SK-N-SH (cell line): Measurements from ENCODE around the gene ITIH6. TPM values are rescaled to one million over a fixed set of nuclear protein-coding genes. Genes with fewer than 3 reads are reported as not detected.

Source experiments
- CTCF ChIA-PET: fragments of 300-600, 350-600 bp; formaldehyde crosslinking; extraction: SDS; loops from one replicate; lab custom pipeline; 2021; lab: Yijun Ruan, JAX
- POLR2A ChIA-PET: fragments of 350-600 bp; sonication (Branson Sonifier 250); formaldehyde crosslinking; extraction: SDS; loops from one replicate; lab custom pipeline; 2020; ENCODE audit warnings: antibody characterized with exemption, inconsistent platforms; lab: Yijun Ruan, JAX
- DNase-seq: peaks from one replicate; pipeline ENCODE4 v3.0.0; 2012
- H2AFZ ChIP-seq: fragments of 200-600 bp; sonication (generic); 2 replicates; pipeline ENCODE4 v1.8.1; 2016; ENCODE audit warnings: antibody characterized with exemption, mild to moderate bottlenecking, low read depth
- H3F3A ChIP-seq: fragments of 200-600 bp; sonication (generic); replicated peaks from 2 replicates; pipeline ENCODE3; 2016; ENCODE audit warnings: antibody characterized with exemption, mild to moderate bottlenecking; ENCODE audit not compliant: insufficient read depth
- H3K27ac ChIP-seq, 2 experiments: fragments of 200-500 bp in 1 of 2; fragments of 200-600 bp in 1 of 2; sonication (Bioruptor generic) in 1 of 2; sonication (generic), shearing (Covaris generic) in 1 of 2; 2 replicates each; pipeline versions ENCODE4 v1.5.1 to v1.6.1; 2014 to 2016; ENCODE audit warnings: low read depth in 2 of 2, inconsistent platforms in 1 of 2, low read length in 1 of 2, mild to moderate bottlenecking in 1 of 2, mixed read lengths in 1 of 2
- H3K27me3 ChIP-seq: fragments of 200-600 bp; sonication (generic), shearing (Covaris generic); 2 replicates; pipeline ENCODE4 v1.6.1; 2016; ENCODE audit warnings: mixed run types; ENCODE audit not compliant: insufficient read depth
- H3K36me3 ChIP-seq, 2 experiments: fragments of 200-500 bp in 1 of 2; fragments of 200-600 bp in 1 of 2; sonication (Bioruptor generic) in 1 of 2; sonication (generic) in 1 of 2; replicated peaks in 1 of 2; 2 replicates each; pipeline versions ENCODE3 to v1.5.1; 2014 to 2016; ENCODE audit warnings: low read length in 1 of 2, mild to moderate bottlenecking in 1 of 2; ENCODE audit not compliant: insufficient read depth in 2 of 2, control insufficient read depth in 1 of 2
- H3K4me1 ChIP-seq, 2 experiments: fragments of 200-500 bp in 1 of 2; fragments of 200-600 bp in 1 of 2; sonication (Bioruptor generic) in 1 of 2; sonication (generic), shearing (Covaris generic) in 1 of 2; 2 replicates each; pipeline versions ENCODE4 v1.5.1 to v1.6.1; 2014 to 2016; ENCODE audit warnings: low read depth in 1 of 2, low read length in 1 of 2, mixed run types in 1 of 2; ENCODE audit not compliant: insufficient read depth in 2 of 2, control insufficient read depth in 1 of 2
- H3K4me2 ChIP-seq: fragments of 200-600 bp; sonication (generic), shearing (Covaris generic); 2 replicates; pipeline ENCODE4 v1.6.1; 2017; ENCODE audit warnings: mixed run types
- H3K4me3 ChIP-seq, 2 experiments: fragments of 200-500 bp in 1 of 2; fragments of 200-600 bp in 1 of 2; sonication (Bioruptor generic) in 1 of 2; sonication (generic), shearing (Covaris generic) in 1 of 2; 2 replicates each; pipeline versions ENCODE4 v1.5.1 to v1.8.1; 2014 to 2016; ENCODE audit warnings: low read depth in 2 of 2, inconsistent platforms in 1 of 2, low read length in 1 of 2, mild to moderate bottlenecking in 1 of 2, mixed read lengths in 1 of 2, moderate library complexity in 1 of 2
- H3K79me2 ChIP-seq: fragments of 200-600 bp; sonication (generic); 2 replicates; pipeline ENCODE4 v1.8.1; 2017; ENCODE audit warnings: mild to moderate bottlenecking; ENCODE audit not compliant: insufficient read depth
- H3K9ac ChIP-seq: fragments of 200-600 bp; sonication (generic); 2 replicates; pipeline ENCODE4 v1.6.1; 2017; ENCODE audit warnings: mixed run types
- H3K9me2 ChIP-seq: fragments of 200-600 bp; sonication (generic); 2 replicates; pipeline ENCODE4 v1.6.1; 2017; ENCODE audit warnings: mixed run types
- H3K9me3 ChIP-seq: fragments of 200-600 bp; sonication (generic); 2 replicates; pipeline ENCODE4 v1.6.1; 2017; ENCODE audit warnings: mixed run types, mild to moderate bottlenecking, moderate library complexity
- H4K20me1 ChIP-seq: fragments of 200-600 bp; sonication (generic); 2 replicates; pipeline ENCODE4 v1.6.1; 2017; ENCODE audit warnings: mild to moderate bottlenecking, mixed run types; ENCODE audit not compliant: insufficient read depth
- CTCF ChIP-seq: fragments of 200-600 bp; sonication (generic); IDR thresholded peaks from 2 replicates; pipeline ENCODE4 v1.6.1; 2017; ENCODE audit warnings: antibody characterized with exemption, mild to moderate bottlenecking, moderate library complexity
- FOSL2 ChIP-seq: IDR thresholded peaks from 2 replicates; pipeline ENCODE4 v1.4.0; 2012; ENCODE audit warnings: low read depth, mild to moderate bottlenecking, moderate library complexity, borderline replicate concordance
- FOXJ3 ChIP-seq: sonication (generic); formaldehyde crosslinking; IDR thresholded peaks from 2 replicates; pipeline ENCODE4 v1.5.1; 2020; ENCODE audit warnings: mild to moderate bottlenecking, missing genetic modification reagents
- JUND ChIP-seq: IDR thresholded peaks from 2 replicates; pipeline ENCODE4 v1.4.0; 2012
- MEF2A ChIP-seq: IDR thresholded peaks from 2 replicates; pipeline ENCODE4 v1.4.0; 2012; ENCODE audit warnings: low read depth, borderline replicate concordance
- NRF1 ChIP-seq: IDR thresholded peaks from 2 replicates; pipeline ENCODE4 v1.6.1; 2012; ENCODE audit warnings: low read depth, mild to moderate bottlenecking, low read length
- POLR2AphosphoS5 ChIP-seq: IDR thresholded peaks from 2 replicates; pipeline ENCODE4 v1.6.1; 2012; ENCODE audit warnings: low read depth, low read length
- YY1 ChIP-seq: IDR thresholded peaks from 2 replicates; pipeline ENCODE4 v1.4.0; 2012; ENCODE audit warnings: low read depth, mild to moderate bottlenecking
- ZBTB33 ChIP-seq: IDR thresholded peaks from 2 replicates; pipeline ENCODE4 v1.4.0; 2012; ENCODE audit warnings: low read depth, borderline replicate concordance
- WGBS: methylation state at CpG from one replicate; pipeline ENCODE4 v1.1.6; 2017; ENCODE audit warnings: low lambda C conversion rate; 5-methylcytosine and 5-hydroxymethylcytosine counted together
- polyA plus RNA-seq, 3 experiments: library from polyadenylated mRNA; depleted of rRNA; stranded (reverse); fragments of >200 nt; gene quantifications; 2 replicates each; pipeline ENCODE4 v1.2.3, GENCODE V29; 2012
- TF ChIP-seq, protein P1 (sequence below): IDR thresholded peaks from 2 replicates; pipeline ENCODE4 v1.4.0; 2012; ENCODE audit warnings: low read depth
- TF ChIP-seq, protein P2 (sequence below): IDR thresholded peaks from 2 replicates; pipeline ENCODE4 v1.4.0; 2012; ENCODE audit warnings: low read depth, borderline replicate concordance

The ITIH6 gene
- polyA plus RNA-seq, 1 of the 3 experiments (the other 2 are of a cell fraction), result not detected

DNA sequence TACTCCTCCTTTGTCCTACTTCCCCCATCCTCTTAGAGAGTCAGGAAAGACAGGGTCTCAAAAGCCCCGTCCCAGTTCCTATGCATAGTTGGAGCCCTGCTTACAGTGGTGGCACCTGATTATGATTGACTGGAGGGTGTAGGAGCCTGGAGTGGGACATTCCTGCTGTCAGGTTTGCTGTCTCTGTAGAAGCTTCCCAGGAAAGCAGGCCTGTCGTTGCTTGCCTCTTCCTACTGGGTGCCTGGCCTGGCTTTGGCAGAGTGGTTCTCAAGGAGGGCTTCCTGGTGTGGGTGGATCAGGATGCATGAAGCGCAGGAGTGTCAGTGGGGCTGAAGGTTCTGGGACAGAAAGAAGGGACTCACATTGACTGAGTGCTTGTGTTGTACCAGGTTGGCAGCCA is 14.3 kb upstream of the ITIH6 start:
- ChIA-PET CTCF (no interaction called here), POLR2A (no interaction called here)
- Histone ChIP-seq H4K20me1 (peaks cover 6% of the 10 kb centered on the region), H3K9ac (no peak overlapping the region), H3K4me1 (peaks cover 0 to 13% of the 10 kb centered on the region in 2 experiments; a peak in 1 of 4 replicates), H2AFZ (no peak overlapping the region), H3K9me3 (no peaks in the 10 kb centered on the region), H3K4me3 (no peak overlapping the region), H3K9me2 (no peaks in the 10 kb centered on the region), H3K36me3 (peaks cover 48 to 60% of the 10 kb centered on the region in 2 experiments), H3K27me3 (no peaks in the 10 kb centered on the region; the same call in 1 of the 2 replicates), H3K27ac (no peak overlapping the region), H3K79me2 (peaks cover 24% of the 10 kb centered on the region), H3K4me2 (no peak overlapping the region), H3F3A (peaks cover 10% of the 10 kb centered on the region)
- WGBS, result 60% methylated on average over 1 of the region's 3 CpGs
- TF ChIP-seq FOSL2 (no peak), POLR2AphosphoS5 (no peak), YY1 (no peak), JUND (no peak)
- TF ChIP-seq, protein P1, sequence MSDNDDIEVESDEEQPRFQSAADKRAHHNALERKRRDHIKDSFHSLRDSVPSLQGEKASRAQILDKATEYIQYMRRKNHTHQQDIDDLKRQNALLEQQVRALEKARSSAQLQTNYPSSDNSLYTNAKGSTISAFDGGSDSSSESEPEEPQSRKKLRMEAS, result no peak
- TF ChIP-seq, protein P2, sequence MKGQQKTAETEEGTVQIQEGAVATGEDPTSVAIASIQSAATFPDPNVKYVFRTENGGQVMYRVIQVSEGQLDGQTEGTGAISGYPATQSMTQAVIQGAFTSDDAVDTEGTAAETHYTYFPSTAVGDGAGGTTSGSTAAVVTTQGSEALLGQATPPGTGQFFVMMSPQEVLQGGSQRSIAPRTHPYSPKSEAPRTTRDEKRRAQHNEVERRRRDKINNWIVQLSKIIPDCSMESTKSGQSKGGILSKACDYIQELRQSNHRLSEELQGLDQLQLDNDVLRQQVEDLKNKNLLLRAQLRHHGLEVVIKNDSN, result no peak
- no peak for DNase-seq

GRCh38 chrX:54811301-54811885 is 13.3 kb upstream of the ITIH6 start:
- Histone ChIP-seq H3K9me3 (no peaks in the 10 kb centered on the region), H3K4me3 (no peak overlapping the region), H3K36me3 (peaks cover 48 to 60% of the 10 kb centered on the region in 2 experiments), H3K79me2 (peaks cover 24% of the 10 kb centered on the region), H3K27ac (no peak overlapping the region), H4K20me1 (peaks cover 6% of the 10 kb centered on the region), H3K9me2 (no peaks in the 10 kb centered on the region), H3K4me2 (no peak overlapping the region), H3K4me1 (peaks cover 0 to 12% of the 10 kb centered on the region in 2 experiments; a peak in 1 of 4 replicates), H3F3A (peaks cover 10% of the 10 kb centered on the region), H3K9ac (no peak overlapping the region), H2AFZ (no peak overlapping the region), H3K27me3 (no peaks in the 10 kb centered on the region; the same call in none of the 2 replicates)
- WGBS, result 65% methylated on average over 9 of the region's 9 CpGs
- TF ChIP-seq CTCF (no peak), FOXJ3 (no peak), POLR2AphosphoS5 (no peak), MEF2A (no peak), NRF1 (no peak), ZBTB33 (no peak)
- TF ChIP-seq, protein P1, result no peak
- ChIA-PET CTCF (no interaction called here), POLR2A (no interaction called here)
- DNase-seq, result no peak
